ENCODE measurements around the gene DTL. TPM values are rescaled to one million over a fixed set of nuclear protein-coding genes. Genes with fewer than 3 reads are reported as not detected.
"Not testable (repeated sequence)": the region's sequence is repeated elsewhere in the genome, so short reads cannot be mapped to it uniquely, and the experiment has no call there.

Gene DTL
- polyA plus RNA-seq, 4 donors: 0.67 to 8.9 (median 2.6) TPM

- FAIRE-seq: no peak
- Histone ChIP-seq H3K27me3 (ENCODE audit: control insufficient read depth in 3 of 3, insufficient read depth in 3 of 3, low read length in 3 of 3) (no peaks in the 10 kb centered on the region), H3K36me3 (ENCODE audit: control insufficient read depth in 3 of 3, insufficient read depth in 2 of 3, low read depth in 1 of 3, low read length in 3 of 3) (no peaks in the 10 kb centered on the region), H3K4me1 (ENCODE audit: control insufficient read depth in 3 of 3, insufficient read depth in 2 of 3, low read depth in 1 of 3, low read length in 2 of 3) (peaks cover 0 to 2% (median 0%) of the 10 kb centered on the region in 3 donors), H3K9me3 (ENCODE audit: control insufficient read depth in 2 of 2, insufficient read depth in 1 of 2, low read depth in 1 of 2, low read length in 1 of 2) (no peaks in the 10 kb centered on the region), H3K27ac (ENCODE audit: low read depth in 1 of 3, low read length in 2 of 3) (no peak overlapping the region), H3K4me3 (ENCODE audit: low read depth in 1 of 3, low read length in 3 of 3) (no peak overlapping the region)
- 92 to 94% (median 93%) methylated on average over 3 of the region's 3 CpGs for WGBS, 3 donors
- DNase-seq: no peak
Observed at GRCh38 chr1:212024469-212025149, 10.9 kb upstream of the DTL start.

GRCh38 chr1:212027727-212028126 lies 7.8 kb upstream of the DTL start:
- H3K4me1 ChIP-seq (ENCODE audit: control insufficient read depth in 3 of 3, insufficient read depth in 2 of 3, low read depth in 1 of 3, low read length in 2 of 3); H3K27me3 ChIP-seq (ENCODE audit: control insufficient read depth in 3 of 3, insufficient read depth in 3 of 3, low read length in 3 of 3); H3K4me3 ChIP-seq (ENCODE audit: low read depth in 1 of 3, low read length in 3 of 3); H3K9me3 ChIP-seq (ENCODE audit: control insufficient read depth in 2 of 2, insufficient read depth in 1 of 2, low read depth in 1 of 2, low read length in 1 of 2); H3K36me3 ChIP-seq (ENCODE audit: control insufficient read depth in 3 of 3, insufficient read depth in 2 of 3, low read depth in 1 of 3, low read length in 3 of 3); H3K27ac ChIP-seq (ENCODE audit: low read depth in 1 of 3, low read length in 2 of 3); FAIRE-seq: not testable (repeated sequence)
- WGBS, 3 donors: 50 to 85% (median 60%) methylated on average over 10 of the region's 10 CpGs
- DNase-seq: peak in 1 of 2 donors; percentile 49

GRCh38 chr1:212030936-212031528 lies 4.5 kb upstream of the DTL start:
- Histone ChIP-seq H3K36me3 (ENCODE audit: control insufficient read depth in 3 of 3, insufficient read depth in 2 of 3, low read depth in 1 of 3, low read length in 3 of 3) (no peaks in the 10 kb centered on the region), H3K4me1 (ENCODE audit: control insufficient read depth in 3 of 3, insufficient read depth in 2 of 3, low read depth in 1 of 3, low read length in 2 of 3) (peaks cover 0 to 5% (median 2%) of the 10 kb centered on the region in 3 donors), H3K4me3 (ENCODE audit: low read depth in 1 of 3, low read length in 3 of 3) (no peak overlapping the region), H3K27me3 (ENCODE audit: control insufficient read depth in 3 of 3, insufficient read depth in 3 of 3, low read length in 3 of 3) (no peaks in the 10 kb centered on the region), H3K9me3 (ENCODE audit: control insufficient read depth in 2 of 2, insufficient read depth in 1 of 2, low read depth in 1 of 2, low read length in 1 of 2) (no peaks in the 10 kb centered on the region), H3K27ac (ENCODE audit: low read depth in 1 of 3, low read length in 2 of 3) (no peak overlapping the region)
- FAIRE-seq (no peak), DNase-seq (peak in 1 of 2 donors; percentile 31)
- WGBS, 3 donors: 79 to 89% (median 85%) methylated on average over 1 of the region's 1 CpG

GRCh38 chr1:212034516-212035122 lies 929 bp upstream of the DTL start:
- WGBS, 3 donors: 1 to 3% (median 1%) methylated on average over 13 of the region's 13 CpGs
- DNase-seq (no peak), FAIRE-seq (no peak)
- peak overlapping the region; percentile 82 to 91 (median 83) for H3K27ac ChIP-seq (ENCODE audit: low read depth in 1 of 3, low read length in 2 of 3)
- peaks cover 0 to 12% (median 0%) of the 10 kb centered on the region in 3 donors for H3K4me1 ChIP-seq (ENCODE audit: control insufficient read depth in 3 of 3, insufficient read depth in 2 of 3, low read depth in 1 of 3, low read length in 2 of 3)
- H3K9me3 ChIP-seq (ENCODE audit: control insufficient read depth in 2 of 2, insufficient read depth in 1 of 2, low read depth in 1 of 2, low read length in 1 of 2): no peaks in the 10 kb centered on the region
- peak overlapping the region; percentile 18 to 89 (median 43) for H3K4me3 ChIP-seq (ENCODE audit: low read depth in 1 of 3, low read length in 3 of 3)
- no peaks in the 10 kb centered on the region for H3K27me3 ChIP-seq (ENCODE audit: control insufficient read depth in 3 of 3, insufficient read depth in 3 of 3, low read length in 3 of 3)
- H3K36me3 ChIP-seq (ENCODE audit: control insufficient read depth in 3 of 3, insufficient read depth in 2 of 3, low read depth in 1 of 3, low read length in 3 of 3): no peaks in the 10 kb centered on the region

- DNase-seq: peak in 1 of 2 donors; percentile 13
Observed at GRCh38 chr1:212035835-212036605, 472 bp downstream of the DTL start.

GRCh38 chr1:212037900-212038299 lies 2.4 kb downstream of the DTL start:
- no peaks in the 10 kb centered on the region for H3K9me3 ChIP-seq (ENCODE audit: control insufficient read depth in 2 of 2, insufficient read depth in 1 of 2, low read depth in 1 of 2, low read length in 1 of 2)
- FAIRE-seq: no peak
- H3K36me3 ChIP-seq (ENCODE audit: control insufficient read depth in 3 of 3, insufficient read depth in 2 of 3, low read depth in 1 of 3, low read length in 3 of 3): no peaks in the 10 kb centered on the region
- no peaks in the 10 kb centered on the region for H3K27me3 ChIP-seq (ENCODE audit: control insufficient read depth in 3 of 3, insufficient read depth in 3 of 3, low read length in 3 of 3)
- 62 to 72% (median 64%) methylated on average over 3 of the region's 3 CpGs for WGBS, 3 donors
- no peak overlapping the region for H3K27ac ChIP-seq (ENCODE audit: low read depth in 1 of 3, low read length in 2 of 3)
- no peak for DNase-seq
- H3K4me3 ChIP-seq (ENCODE audit: low read depth in 1 of 3, low read length in 3 of 3): no peak overlapping the region
- H3K4me1 ChIP-seq (ENCODE audit: control insufficient read depth in 3 of 3, insufficient read depth in 2 of 3, low read depth in 1 of 3, low read length in 2 of 3): peaks cover 0 to 12% (median 0%) of the 10 kb centered on the region in 3 donors

More at GRCh38 chr1:212035835-212036605, 472 bp downstream of the DTL start:
- peaks cover 0 to 12% (median 0%) of the 10 kb centered on the region in 3 donors for H3K4me1 ChIP-seq (ENCODE audit: control insufficient read depth in 3 of 3, insufficient read depth in 2 of 3, low read depth in 1 of 3, low read length in 2 of 3)
- no peaks in the 10 kb centered on the region for H3K9me3 ChIP-seq (ENCODE audit: control insufficient read depth in 2 of 2, insufficient read depth in 1 of 2, low read depth in 1 of 2, low read length in 1 of 2)
- no peak for FAIRE-seq
- H3K36me3 ChIP-seq (ENCODE audit: control insufficient read depth in 3 of 3, insufficient read depth in 2 of 3, low read depth in 1 of 3, low read length in 3 of 3): no peaks in the 10 kb centered on the region
- H3K27ac ChIP-seq (ENCODE audit: low read depth in 1 of 3, low read length in 2 of 3): peak overlapping the region in 2 of 3 donors; percentile 66 to 83
- H3K4me3 ChIP-seq (ENCODE audit: low read depth in 1 of 3, low read length in 3 of 3): peak overlapping the region; percentile 49 to 89 (median 74)
- WGBS, 3 donors: 0% methylated on average over 32 of the region's 32 CpGs
- no peaks in the 10 kb centered on the region for H3K27me3 ChIP-seq (ENCODE audit: control insufficient read depth in 3 of 3, insufficient read depth in 3 of 3, low read length in 3 of 3)

- WGBS, 3 donors: 66 to 78% (median 72%) methylated on average over 2 of the region's 2 CpGs
- Histone ChIP-seq H3K9me3 (ENCODE audit: control insufficient read depth in 2 of 2, insufficient read depth in 1 of 2, low read depth in 1 of 2, low read length in 1 of 2) (no peaks in the 10 kb centered on the region), H3K27ac (ENCODE audit: low read depth in 1 of 3, low read length in 2 of 3) (no peak overlapping the region), H3K4me1 (ENCODE audit: control insufficient read depth in 3 of 3, insufficient read depth in 2 of 3, low read depth in 1 of 3, low read length in 2 of 3) (peaks cover 0 to 7% (median 0%) of the 10 kb centered on the region in 3 donors), H3K27me3 (ENCODE audit: control insufficient read depth in 3 of 3, insufficient read depth in 3 of 3, low read length in 3 of 3) (no peaks in the 10 kb centered on the region), H3K4me3 (ENCODE audit: low read depth in 1 of 3, low read length in 3 of 3) (no peak overlapping the region), H3K36me3 (ENCODE audit: control insufficient read depth in 3 of 3, insufficient read depth in 2 of 3, low read depth in 1 of 3, low read length in 3 of 3) (peaks cover 0 to 3% (median 0%) of the 10 kb centered on the region in 3 donors)
- DNase-seq (no peak), FAIRE-seq (no peak)
Observed at GRCh38 chr1:212039622-212040021, 4.1 kb downstream of the DTL start.
